Tibial nerve (tissue), 4 donors: ENCODE results near the gene MTFMT.
A peak's percentile ranks its signal among the peaks of the same experiment; 100 is the strongest.

ENCODE experiments used
- CTCF ChIP-seq, 5 experiments: fragments of 200-600 bp in 3 of 5; fragments of 450-650 bp in 2 of 5; sonication (generic) in 3 of 5; IDR thresholded peaks; one replicate each; pipeline ENCODE4 v1.5.1; 2016 to 2019; ENCODE audit warnings: antibody characterized with exemption in 5 of 5, mild to moderate bottlenecking in 3 of 5, moderate library complexity in 2 of 5
- EP300 ChIP-seq, 2 donors: sonication (generic); formaldehyde crosslinking; IDR thresholded peaks; one replicate each; pipeline ENCODE4 v1.6.1; 2017; ENCODE audit warnings: antibody characterized with exemption in 2 of 2, mild to moderate bottlenecking in 1 of 2
- POLR2A ChIP-seq, 2 donors: fragments of 450-650 bp; IDR thresholded peaks; one replicate each; pipeline ENCODE4 v1.6.1; 2017; ENCODE audit warnings: antibody characterized with exemption in 2 of 2, mild to moderate bottlenecking in 2 of 2, moderate library complexity in 2 of 2

GRCh38 chr15:65060641-65061397 lies 31.4 kb upstream of the MTFMT start:
- TF ChIP-seq CTCF (IDR thresholded peaks at IDR 0.05), result no peak
- TF ChIP-seq POLR2A (IDR thresholded peaks at IDR 0.05), result no peak
- peak in 1 of 2 donors; percentile 60 for TF ChIP-seq EP300 (IDR thresholded peaks at IDR 0.05)
